HTR-8/SVneo (cell line): ENCODE results near the gene C5.
A peak's percentile ranks its signal among the peaks of the same experiment; 100 is the strongest.
"Not testable (repeated sequence)": the region's sequence is repeated elsewhere in the genome, so short reads cannot be mapped to it uniquely, and the experiment has no call there.

Experiments
- DNase-seq: peaks from one replicate; pipeline ENCODE4 v3.0.0; 2011; ENCODE audit warnings: low spot score, mixed read lengths; ENCODE audit not compliant: insufficient read length
- FAIRE-seq: peaks from 2 replicates; lab custom pipeline; 2011; peaks lifted over from hg19 to GRCh38; lab: Jason Lieb, UNC

The C5 gene

DNA sequence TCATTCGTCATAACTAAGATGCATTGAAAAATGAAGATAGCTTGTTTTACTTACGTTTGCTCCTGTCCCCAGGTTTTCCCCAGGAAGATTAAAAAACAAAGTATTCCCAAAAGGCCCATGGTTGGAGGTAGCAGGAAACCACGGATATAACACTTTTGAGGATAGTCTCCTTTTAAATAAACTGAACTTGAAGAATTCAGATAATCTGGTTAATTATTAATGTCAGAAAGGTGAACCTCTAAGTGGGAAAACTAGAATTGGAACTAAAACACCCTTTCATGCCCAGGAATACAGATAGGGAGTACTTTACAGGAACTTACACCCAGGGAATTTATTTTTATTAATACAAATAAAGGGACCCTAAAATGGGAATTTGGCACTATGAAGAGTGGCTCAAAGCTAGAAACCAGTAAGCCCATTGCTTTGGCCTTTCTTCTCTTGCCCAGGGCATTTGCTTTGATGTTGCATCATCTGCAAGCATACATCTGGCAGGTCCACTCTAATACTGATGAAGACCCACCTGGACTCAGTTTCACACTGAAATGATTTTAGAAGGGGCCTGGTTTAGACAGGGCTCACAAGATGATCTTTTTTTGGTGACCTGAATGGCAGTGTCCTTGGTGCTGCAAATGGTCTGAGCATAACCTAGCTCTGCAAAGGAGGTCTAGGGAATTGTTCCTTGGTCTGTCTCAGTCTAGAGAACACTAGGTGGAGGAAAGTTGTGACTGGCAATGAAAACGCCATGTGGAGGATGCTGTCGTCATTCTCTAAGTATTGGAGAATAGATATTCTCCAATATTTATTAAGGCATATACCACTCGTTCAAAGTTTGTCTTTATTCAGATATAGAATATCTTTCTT is at the start of gene C5:
Gene C5 (minus strand): TSS at position 148 of the 861 bp plus-strand sequence. CDS start 29 bp downstream, at position 119.
- no peak for FAIRE-seq
- no peak for DNase-seq

DNA sequence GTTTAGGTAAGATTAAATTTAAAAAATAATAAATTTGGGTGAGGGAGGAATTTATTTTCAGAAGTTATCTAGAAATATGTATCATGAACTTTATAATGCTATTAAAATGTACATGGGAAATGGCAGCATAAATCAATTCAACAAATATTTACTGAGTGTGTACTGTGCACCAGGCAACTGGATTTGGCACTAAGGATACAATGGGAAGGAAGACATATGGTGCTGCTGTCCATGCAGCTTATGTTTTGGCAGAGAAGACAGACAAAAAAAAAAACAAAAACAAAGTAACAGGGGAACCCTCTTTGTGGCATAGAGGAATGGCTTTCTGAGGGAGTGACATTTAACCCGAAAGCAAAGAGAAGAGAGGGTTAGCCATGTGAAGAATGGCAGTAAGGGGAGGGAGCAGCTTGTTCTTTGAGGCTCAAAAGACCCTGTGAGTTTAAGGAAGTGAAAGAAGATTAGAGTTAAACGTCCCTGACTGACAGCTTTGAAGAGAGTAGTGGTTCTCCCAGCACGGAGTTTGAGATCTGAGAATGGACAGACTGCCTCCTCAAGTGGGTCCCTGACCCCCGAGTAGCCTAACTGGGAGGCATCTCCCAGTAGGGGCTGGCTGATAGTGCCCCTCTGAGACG is 48.6 kb upstream of the C5 start:
- DNase-seq (no peak), FAIRE-seq (no peak)

DNA sequence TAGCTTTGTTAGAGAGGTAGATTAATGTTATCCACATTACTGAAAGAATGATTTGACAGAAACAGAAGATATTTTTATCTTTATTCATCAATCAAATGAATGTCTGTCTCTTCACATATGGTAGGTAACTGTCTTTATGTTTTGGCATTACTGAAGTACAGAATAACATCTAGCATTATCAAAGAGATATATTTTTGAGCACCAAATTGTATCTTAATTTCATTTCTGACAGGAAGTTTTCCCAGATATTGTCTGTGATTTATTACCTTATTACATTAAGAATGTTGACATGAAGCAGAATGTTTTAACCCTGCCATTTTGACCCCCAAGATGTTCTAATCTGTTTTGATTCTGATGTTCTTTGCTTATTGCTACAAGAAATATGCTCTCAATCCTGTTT is 45.0 kb upstream of the C5 start:
- DNase-seq (no peak), FAIRE-seq (no peak)

DNA sequence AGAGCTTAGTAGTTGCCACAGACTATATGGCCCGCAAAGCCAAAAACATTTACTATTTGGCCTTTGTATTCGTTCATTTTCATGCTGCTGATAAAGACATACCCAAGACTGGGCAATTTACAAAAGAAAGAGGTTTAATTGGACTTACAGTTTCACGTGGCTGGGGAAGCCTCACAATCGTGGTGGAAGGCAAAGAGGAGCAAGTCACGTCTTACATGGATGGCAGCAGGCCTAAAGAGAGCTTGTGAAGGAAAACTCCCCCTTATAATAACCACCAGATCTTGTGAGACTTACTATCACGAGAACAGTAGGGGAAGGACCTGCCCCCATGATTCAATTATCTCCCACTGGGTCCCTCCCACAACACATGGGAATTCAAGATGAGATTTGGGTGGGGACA is 40.7 kb upstream of the C5 start:
- DNase-seq, FAIRE-seq: not testable (repeated sequence)

DNA sequence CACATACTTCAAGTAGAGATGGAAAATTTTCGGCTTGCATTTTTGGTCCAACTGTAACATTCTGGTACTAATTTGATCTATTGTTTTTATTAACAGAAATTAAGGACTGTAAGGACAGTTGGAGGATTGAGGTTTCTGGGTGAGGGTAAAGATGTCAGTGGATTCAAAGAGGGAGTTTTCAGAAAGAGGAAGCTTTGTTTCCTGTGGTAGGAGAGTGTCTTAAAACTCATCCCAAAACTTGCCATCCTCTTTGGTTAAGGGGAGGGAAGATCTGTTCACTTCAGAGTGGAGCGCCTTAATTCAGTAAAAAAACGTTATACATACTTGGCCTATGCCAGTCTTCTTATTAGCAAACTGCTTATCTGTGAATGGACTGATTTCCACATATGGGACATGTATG is 38.5 kb upstream of the C5 start:
- no peak for FAIRE-seq

DNA sequence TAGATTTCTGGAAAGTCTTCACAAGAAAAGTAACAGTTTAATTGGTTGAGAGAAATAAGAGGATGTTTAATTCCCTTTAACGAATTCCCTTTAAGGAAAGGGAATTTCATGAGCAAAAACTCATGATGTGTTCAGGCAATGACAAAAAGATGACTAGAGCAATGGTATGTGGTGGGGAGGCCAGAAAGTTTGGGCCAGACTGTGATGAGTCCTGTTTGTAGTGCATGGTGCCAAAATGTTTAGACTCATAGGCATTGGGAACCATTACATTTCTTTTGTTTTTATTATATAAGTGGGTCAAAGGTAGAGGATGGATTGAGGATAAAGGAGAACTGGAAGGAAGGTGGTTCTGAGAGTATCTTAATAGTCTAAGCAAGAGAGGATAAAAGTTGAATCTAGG is 35.6 kb upstream of the C5 start:
- DNase-seq (no peak), FAIRE-seq (no peak)

More for the DNA sequence above, 38.5 kb upstream of the C5 start:
- no peak for DNase-seq

DNA sequence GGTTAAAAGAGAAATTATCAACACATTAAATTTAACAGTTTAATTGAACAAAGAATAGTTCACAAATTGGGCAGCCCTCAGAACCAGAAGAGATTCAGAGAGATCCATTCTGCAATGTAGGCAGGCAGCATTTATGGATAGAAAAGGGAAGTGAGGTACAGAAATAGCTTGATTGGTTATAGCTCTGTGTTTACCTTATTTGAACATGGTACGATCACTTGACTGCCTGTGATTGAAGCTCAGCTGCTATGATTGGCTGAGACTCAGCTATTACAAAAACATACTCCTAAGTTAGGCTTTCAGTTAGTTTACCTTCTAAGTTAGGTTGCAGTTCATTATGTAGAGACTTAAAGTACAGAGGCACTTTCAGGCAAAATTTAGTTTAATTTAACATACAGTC is 32.0 kb upstream of the C5 start:
- no peak for DNase-seq
- FAIRE-seq, result no peak

DNA sequence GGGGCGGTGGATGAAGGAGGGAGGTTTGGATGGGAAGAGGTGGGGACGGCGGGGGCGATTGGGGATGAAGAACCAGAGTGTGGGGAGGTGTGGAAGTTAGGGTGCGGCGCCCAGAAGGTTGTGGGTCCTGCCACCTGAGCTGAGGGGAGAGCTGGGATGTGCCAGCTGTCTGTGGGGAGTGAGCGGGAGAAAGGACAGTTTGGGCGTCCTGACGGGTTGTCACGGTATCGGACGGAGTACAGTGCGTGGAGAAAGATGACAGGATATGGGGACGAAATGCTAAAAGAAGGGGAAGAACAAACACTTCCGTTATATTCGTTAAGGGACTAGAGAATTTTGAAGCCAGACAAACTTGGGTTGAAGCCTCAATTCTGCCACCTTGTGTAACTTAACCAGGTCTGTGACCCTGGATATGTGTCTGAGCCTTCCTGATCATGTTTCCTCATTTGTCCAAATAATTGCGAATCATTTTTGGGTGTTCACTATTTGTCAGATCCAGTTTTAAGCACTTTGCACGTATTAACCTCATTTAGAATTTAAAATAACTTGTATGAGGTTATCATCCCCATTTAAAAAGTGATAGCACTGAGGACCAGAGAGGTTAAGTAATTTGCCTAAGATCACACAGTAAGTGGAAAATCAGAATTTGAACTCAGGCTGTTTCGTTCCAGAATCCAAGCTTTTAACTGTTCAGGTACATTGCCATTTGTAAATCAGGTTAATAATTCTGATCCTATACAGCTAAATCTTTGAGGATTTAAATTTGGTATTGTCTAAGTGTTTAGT is 25.4 kb upstream of the C5 start:
- no peak for DNase-seq
- FAIRE-seq, result no peak

DNA sequence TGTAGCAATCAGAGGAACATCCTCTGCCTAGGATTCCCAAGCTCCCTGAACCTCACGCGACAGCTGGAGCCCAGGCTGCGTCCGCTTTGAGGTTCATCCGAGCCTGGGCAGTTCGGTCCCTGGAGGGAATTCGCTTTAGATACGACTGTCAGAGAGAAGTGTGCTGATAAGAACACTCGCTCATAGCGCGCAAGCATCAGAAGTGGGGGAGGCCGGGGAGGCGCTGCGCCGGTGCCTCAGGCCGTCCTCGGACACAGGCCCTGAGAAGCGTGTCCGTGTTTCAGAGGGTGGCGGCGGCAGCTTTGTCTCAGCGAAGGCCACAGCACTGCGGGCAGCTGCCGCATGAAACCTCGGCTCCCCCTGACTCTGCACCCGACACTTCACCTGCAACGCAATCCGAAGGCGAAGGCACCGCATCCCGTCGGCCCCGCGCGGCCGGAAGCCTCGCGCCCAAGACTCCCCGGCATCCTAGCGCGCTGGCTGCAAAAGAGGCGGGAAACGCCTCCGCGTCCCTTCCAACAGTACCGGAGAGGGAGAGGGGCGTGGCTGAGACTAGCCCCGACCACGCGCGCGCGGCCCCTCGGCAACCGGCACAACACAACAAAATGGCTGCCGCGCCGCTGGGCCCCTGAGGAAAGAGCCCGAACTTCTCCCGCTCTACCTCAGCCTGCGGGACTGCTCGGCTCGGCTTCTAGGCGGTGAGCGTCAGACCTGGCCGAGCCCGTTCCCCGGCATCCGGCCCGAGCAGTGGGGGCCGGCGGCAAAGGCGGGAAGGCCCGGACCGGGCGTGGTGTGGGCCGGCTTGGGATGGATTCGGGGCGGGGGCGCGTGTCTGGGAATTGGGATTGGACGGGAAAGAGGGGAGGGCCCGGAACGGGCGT is 24.5 kb upstream of the C5 start, which contains the start of gene CNTRL:
Gene CNTRL (plus strand): TSS at position 586 of the 881 bp plus-strand sequence. CDS start 13,372 bp downstream, outside the sequence.
- DNase-seq (peak; percentile 68), FAIRE-seq (no peak)

DNA sequence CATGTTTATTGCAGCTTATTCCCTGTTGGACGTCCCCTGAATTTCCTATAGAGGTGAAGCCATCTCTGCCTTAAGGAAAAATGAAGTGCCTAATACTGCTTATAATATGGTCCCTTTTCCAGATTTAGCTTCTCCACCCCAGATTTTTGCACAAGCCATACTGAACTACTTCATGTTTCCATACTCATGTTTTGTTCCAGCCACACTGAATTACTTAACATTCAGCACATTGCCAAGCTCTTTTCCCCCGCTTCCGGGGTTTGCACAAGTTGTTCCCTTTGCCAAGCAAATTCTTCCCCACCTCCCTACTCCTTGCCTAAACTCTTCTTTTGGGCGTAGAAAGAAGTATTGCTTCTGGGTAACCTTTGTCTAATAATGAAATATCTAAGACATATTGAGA is 23.0 kb upstream of the C5 start:
- FAIRE-seq, result no peak

DNA sequence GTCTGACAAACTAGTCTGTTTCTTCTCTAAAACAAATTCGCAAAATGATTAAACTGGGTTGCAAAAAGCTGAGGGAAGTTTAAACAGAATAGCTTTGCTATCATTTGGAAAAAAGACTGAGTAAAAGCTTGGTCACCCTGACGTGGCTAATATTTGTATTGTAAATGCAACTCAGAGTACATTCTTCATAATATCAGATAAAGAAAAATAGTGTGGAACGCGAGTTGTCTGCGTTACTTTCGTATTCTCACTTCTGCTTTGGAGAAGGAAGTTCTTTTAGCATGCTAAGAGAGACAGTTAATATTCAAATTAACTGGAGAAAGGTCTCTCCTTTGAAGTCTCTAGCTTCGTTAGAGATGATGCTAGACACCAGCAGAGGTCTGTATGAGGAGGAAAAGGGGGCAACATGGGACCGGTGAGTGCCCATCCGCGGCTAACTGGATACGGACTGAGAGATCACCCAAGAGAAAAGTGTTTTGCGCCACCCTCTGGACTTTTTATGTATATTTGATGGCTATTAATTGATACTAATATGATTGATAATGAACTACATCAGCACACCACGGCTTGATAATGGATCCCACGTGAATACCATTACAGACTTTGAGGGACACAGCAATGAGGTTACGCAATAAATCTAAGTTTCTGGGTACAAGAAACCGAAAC is 21.8 kb upstream of the C5 start:
- FAIRE-seq (no peak), DNase-seq (no peak)

More for the DNA sequence above, 23.0 kb upstream of the C5 start:
- DNase-seq, result no peak

DNA sequence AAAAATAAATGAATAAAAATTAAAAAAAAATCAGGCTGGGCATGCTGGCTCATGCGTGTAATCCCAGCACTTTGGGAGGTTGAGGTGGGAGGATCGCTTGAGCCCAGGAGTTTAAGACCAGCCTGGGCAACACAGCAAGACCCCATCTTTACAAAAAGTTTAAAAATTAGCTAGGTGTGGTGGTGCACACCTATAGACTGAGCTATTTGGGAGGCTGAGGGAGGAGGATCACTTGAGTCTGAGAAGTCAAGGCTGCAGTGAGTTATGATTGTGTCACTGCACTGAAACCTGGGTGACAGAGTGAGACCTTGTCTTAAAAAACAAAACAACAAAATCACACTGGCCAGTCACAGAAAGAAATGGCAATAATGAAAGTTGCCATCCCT is 21.3 kb upstream of the C5 start:
- DNase-seq (no peak), FAIRE-seq (no peak)

DNA sequence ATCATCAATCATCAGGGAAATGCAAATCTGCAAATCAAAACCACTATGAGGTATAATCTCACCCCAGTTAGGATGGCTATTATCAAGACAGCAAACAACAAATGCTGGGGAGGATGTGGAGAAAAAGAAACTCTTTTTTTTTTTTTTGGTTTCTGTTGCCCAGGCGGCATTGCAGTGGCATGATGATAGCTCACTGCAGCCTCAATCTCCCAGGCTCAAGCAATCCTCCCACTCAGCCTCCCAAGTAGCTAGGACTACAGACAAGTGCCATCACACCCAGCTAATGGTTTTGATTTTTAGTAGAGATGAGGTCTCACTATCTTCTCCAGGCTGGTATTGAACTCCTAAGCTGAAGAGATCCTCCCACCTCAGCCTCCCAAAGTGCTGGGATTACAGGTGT is 19.3 kb upstream of the C5 start:
- FAIRE-seq (no peak), DNase-seq (no peak)

DNA sequence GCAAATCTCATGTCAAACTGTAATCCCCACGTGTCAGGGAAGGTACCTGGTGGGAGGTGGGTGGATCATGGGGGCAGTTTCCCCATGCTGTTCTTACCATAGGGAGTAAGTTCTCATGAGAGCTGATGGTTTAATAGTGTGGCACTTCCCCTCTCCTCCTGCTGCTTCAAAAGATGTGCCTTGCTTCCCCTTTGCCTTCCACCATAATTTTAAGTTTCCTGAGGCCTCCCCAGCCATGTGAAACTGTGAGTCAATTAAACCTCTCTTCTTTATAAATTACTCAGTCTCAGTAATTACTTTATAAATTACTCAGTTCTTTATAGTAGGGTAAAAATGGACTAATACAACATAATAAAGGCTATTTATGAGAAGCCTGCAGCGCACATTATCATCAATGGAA is 17.6 kb upstream of the C5 start:
- no peak for FAIRE-seq
- DNase-seq, result no peak

DNA sequence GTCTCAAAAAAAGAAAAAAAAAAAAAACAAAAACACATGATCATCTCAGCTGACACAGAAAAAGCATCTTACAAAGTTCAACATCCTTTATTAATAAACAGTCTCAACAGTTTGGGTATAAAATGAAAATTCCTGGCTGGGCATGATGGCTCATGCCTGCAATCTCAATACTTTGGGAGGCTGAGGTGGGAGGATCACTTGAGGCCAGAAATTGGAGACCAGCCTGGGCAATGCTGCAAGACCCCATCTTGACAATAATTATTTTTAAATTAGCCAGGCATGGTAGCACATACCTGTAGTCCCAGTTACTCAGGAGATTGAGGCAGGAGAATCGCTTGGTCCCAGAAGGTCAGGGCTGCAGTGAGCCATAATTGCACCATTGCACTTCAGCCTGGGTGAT is 16.8 kb upstream of the C5 start:
- FAIRE-seq (no peak), DNase-seq (no peak)

DNA sequence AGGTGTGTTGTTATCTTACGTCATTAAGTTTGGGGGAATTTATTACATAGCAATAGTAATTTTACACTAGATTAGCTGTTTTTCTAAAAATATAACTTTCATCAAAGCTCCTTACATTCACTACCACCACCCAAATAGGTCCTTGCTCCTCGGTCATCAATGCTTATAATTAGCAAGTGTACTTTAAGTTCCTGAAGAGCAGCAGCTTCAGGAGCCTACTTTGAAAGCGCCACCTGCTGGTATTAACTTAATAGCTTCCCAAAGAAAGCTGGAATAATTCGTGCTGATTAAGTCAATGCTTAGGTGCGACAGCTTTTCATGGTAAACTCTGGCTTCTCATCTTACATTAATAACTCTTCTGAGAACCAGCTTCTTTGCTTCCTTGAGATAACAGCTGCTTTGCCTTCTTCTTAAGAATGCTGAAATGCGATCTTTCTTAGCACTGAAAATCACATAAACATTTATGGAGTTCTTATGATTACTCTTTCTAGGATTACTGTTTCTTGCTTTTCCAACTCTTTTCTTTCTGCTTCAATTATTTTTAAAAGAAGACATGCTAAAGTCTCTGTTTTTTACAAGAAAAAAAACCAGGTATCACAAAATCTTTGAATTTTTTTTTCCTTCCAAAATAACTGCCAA is 10.0 kb upstream of the C5 start:
- DNase-seq, result peak; percentile 51
- FAIRE-seq, result no peak

DNA sequence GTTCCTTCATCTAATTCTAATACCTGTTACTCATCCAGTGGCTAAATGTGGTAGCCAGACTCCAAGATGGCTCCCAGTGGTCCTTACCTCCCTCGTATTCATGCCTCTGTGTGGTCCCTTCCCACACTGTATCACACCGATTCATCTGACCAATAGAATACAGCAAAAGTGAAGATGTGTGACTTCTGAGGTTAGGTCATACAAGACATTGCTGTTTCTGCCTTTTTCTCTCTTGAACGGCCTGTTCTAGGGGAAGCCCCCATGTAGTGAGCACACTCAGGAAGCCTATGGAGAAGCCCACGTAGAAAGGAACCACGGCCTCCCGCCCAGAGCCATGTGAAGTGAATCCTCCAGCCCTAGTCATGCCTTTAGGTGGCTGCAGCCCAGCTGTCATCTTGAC is 9.4 kb upstream of the C5 start:
- DNase-seq (no peak), FAIRE-seq (no peak)

DNA sequence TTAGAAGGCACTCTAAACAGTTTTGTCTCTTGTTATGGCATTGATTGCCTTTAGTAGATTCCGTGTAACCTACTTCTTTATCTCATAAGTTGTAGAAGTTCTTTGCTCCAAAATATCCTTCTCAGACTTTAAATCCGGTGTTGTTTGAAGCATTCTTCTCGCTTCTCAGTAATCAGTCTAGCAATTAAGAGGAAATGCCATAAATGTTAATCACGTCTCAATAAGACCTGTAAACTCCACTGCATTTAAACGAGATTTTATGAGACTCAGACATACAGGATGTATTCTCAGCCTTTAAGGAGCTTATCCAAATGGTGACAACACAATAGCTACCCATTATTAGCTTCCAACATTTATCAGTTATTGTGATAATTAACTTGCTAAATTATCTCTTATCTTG is 7.7 kb upstream of the C5 start:
- FAIRE-seq (no peak), DNase-seq (no peak)

DNA sequence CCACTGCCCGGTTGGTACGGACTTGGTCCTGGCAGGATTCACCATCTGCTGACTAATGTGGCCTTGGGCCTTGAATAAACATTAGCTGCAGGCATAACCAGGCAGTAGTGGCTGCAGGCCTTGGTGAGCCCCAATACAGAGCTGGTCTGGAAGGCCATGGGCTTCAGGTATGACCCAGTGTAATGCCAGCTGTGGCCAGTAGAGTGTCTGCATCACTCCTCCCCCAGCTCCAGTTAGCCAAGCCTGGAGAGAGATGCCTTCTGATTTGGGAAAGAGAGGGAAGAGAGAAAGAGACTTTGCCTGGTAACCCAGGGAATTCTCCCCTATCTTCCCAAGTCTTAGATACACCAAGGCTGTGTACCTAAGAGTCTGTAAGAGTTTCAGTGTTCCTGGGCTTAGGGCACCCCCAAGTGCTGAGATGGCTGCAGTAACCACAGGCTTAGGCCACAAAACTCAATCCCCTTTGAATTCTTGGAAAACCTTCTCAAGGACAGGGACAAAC is 5.6 kb upstream of the C5 start:
- DNase-seq (no peak), FAIRE-seq (no peak)
